Tibial nerve (tissue), 4 donors: ENCODE measurements around the gene CCDC27. TPM values are rescaled to one million over a fixed set of nuclear protein-coding genes. Genes with fewer than 3 reads are reported as not detected.
A peak's percentile ranks its signal among the peaks of the same experiment; 100 is the strongest.

Experiments
- DNase-seq, 2 donors: peaks; one replicate each; pipeline ENCODE4 v3.0.0-alpha.2; 2019; ENCODE audit warnings: low spot score in 2 of 2
- H3K27ac ChIP-seq, 4 donors: fragments of 200-600 bp; sonication (generic) in 3 of 4; one replicate each; pipeline ENCODE4 v1.5.1; 2017 to 2019; ENCODE audit warnings: mild to moderate bottlenecking in 1 of 4
- H3K27me3 ChIP-seq, 2 donors: fragments of 200-600 bp; sonication (generic) in 1 of 2; one replicate each; pipeline versions ENCODE4 v1.5.1 to v1.6.0; 2017 to 2019
- H3K36me3 ChIP-seq, 3 donors: fragments of 200-600 bp; sonication (generic); one replicate each; pipeline ENCODE4 v1.5.1; 2018 to 2019
- H3K4me1 ChIP-seq, 4 donors: fragments of 200-600 bp; sonication (generic) in 3 of 4; one replicate each; pipeline ENCODE4 v1.5.1; 2017 to 2019
- H3K4me3 ChIP-seq, 4 donors: fragments of 200-600 bp; sonication (generic) in 3 of 4; one replicate each; pipeline ENCODE4 v1.5.1; 2017 to 2019; ENCODE audit warnings: mild to moderate bottlenecking in 1 of 4, moderate library complexity in 1 of 4
- H3K9me3 ChIP-seq, 4 donors: fragments of 200-600 bp; sonication (generic) in 3 of 4; one replicate each; pipeline ENCODE4 v1.5.1; 2017 to 2019
- EP300 ChIP-seq, 2 donors: sonication (generic); formaldehyde crosslinking; IDR thresholded peaks; one replicate each; pipeline ENCODE4 v1.6.1; 2017; ENCODE audit warnings: antibody characterized with exemption in 2 of 2, mild to moderate bottlenecking in 1 of 2
- POLR2A ChIP-seq, 2 donors: fragments of 450-650 bp; IDR thresholded peaks; one replicate each; pipeline ENCODE4 v1.6.1; 2017; ENCODE audit warnings: antibody characterized with exemption in 2 of 2, mild to moderate bottlenecking in 2 of 2, moderate library complexity in 2 of 2
- WGBS, 2 donors: methylation state at CpG; one replicate each; pipeline ENCODE4 v1.1.5; 2018; 5-methylcytosine and 5-hydroxymethylcytosine counted together
- total RNA-seq, 4 donors: library from RNA; depleted of rRNA; stranded (reverse); fragments of >200 nt; gene quantifications; one replicate each; pipeline ENCODE4 v1.1.0, GENCODE V29; 2016
- TF ChIP-seq, protein P1 (sequence below), 5 experiments: fragments of 200-600 bp in 3 of 5; fragments of 450-650 bp in 2 of 5; sonication (generic) in 3 of 5; IDR thresholded peaks; one replicate each; pipeline ENCODE4 v1.5.1; 2016 to 2019; ENCODE audit warnings: antibody characterized with exemption in 5 of 5, mild to moderate bottlenecking in 3 of 5, moderate library complexity in 2 of 5

The CCDC27 gene
- total RNA-seq, 4 donors from 2014 or later, result not detected

DNA sequence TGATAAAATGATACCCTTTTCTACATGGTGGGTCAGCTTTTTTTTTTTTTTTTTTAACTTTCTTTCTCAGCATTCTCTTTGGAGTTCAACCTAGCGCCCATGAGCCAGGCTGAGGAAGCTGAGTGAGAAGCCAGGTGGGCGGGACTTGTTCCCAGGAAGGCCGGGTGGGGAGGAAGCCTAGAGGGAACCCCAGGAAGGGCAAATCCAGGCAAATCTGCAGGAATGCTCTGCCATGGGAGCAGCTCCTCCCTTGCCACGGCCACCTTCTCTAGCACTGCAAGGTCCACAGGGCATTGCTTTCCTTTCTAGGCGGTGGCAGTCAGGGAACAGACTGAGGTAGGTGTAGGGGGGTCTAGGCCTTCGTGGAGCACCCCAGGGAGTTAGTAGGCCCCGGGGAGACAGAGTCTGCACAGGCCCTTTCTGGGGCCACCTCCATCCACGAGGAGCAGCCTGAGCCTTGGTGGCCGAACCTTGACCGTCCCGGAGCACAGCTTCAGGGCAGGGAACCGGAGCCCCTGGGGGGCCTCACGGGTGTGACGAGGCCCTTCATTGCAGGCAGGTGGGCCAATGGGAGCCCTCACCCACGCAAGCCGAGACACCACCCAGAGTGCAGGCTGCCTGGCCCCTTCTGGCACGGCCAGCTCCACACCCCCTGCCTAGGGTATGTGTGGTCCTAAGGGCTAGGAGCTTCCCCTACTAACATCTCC, 18.2 kb upstream of the CCDC27 start:
- peaks cover 0 to 32% of the 10 kb centered on the region in 2 donors for H3K27me3 ChIP-seq
- DNase-seq, result no peak
- peaks cover 0 to 49% (median 0%) of the 10 kb centered on the region in 3 donors for H3K36me3 ChIP-seq
- H3K9me3 ChIP-seq, result no peaks in the 10 kb centered on the region
- H3K4me1 ChIP-seq, result peaks cover 0 to 22% (median 0%) of the 10 kb centered on the region in 4 donors
- H3K4me3 ChIP-seq, result no peak overlapping the region
- H3K27ac ChIP-seq, result no peak overlapping the region
- no peak for TF ChIP-seq EP300 (IDR thresholded peaks at IDR 0.05)
- WGBS, 2 donors, result 78 to 82% methylated on average over 14 to 16 of the region's 17 CpGs

DNA sequence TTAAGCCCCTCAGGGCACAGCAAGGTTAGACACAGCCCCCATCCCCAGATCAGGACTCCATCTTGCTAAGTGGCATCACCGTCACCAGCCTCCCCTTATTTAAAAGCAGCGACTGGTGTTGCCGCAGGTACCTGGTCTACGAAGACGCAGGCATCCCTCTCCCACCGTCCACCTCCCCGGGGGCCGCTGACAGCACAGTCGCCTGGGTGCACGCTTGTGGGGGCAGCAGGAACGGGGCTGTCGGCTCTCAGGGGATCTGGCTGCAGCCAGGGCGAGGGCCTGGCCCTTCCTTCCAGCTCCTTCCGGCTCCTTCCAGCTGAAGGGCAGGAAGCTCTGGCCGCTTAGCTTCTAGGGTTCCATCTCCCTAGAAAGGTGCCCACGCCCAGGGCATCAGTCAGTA, 17.6 kb upstream of the CCDC27 start:
- no peak overlapping the region for H3K4me3 ChIP-seq
- peaks cover 0 to 26% of the 10 kb centered on the region in 2 donors for H3K27me3 ChIP-seq
- H3K27ac ChIP-seq, result no peak overlapping the region
- DNase-seq, result no peak
- H3K36me3 ChIP-seq, result peaks cover 0 to 53% (median 0%) of the 10 kb centered on the region in 3 donors
- H3K4me1 ChIP-seq, result peaks cover 0 to 22% (median 0%) of the 10 kb centered on the region in 4 donors
- no peaks in the 10 kb centered on the region for H3K9me3 ChIP-seq
- 90 to 91% methylated on average over 15 to 16 of the region's 16 CpGs for WGBS, 2 donors
- TF ChIP-seq, protein P1, sequence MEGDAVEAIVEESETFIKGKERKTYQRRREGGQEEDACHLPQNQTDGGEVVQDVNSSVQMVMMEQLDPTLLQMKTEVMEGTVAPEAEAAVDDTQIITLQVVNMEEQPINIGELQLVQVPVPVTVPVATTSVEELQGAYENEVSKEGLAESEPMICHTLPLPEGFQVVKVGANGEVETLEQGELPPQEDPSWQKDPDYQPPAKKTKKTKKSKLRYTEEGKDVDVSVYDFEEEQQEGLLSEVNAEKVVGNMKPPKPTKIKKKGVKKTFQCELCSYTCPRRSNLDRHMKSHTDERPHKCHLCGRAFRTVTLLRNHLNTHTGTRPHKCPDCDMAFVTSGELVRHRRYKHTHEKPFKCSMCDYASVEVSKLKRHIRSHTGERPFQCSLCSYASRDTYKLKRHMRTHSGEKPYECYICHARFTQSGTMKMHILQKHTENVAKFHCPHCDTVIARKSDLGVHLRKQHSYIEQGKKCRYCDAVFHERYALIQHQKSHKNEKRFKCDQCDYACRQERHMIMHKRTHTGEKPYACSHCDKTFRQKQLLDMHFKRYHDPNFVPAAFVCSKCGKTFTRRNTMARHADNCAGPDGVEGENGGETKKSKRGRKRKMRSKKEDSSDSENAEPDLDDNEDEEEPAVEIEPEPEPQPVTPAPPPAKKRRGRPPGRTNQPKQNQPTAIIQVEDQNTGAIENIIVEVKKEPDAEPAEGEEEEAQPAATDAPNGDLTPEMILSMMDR (IDR thresholded peaks at IDR 0.05), result no peak
- TF ChIP-seq POLR2A (IDR thresholded peaks at IDR 0.05) (no peak), EP300 (IDR thresholded peaks at IDR 0.05) (no peak)

DNA sequence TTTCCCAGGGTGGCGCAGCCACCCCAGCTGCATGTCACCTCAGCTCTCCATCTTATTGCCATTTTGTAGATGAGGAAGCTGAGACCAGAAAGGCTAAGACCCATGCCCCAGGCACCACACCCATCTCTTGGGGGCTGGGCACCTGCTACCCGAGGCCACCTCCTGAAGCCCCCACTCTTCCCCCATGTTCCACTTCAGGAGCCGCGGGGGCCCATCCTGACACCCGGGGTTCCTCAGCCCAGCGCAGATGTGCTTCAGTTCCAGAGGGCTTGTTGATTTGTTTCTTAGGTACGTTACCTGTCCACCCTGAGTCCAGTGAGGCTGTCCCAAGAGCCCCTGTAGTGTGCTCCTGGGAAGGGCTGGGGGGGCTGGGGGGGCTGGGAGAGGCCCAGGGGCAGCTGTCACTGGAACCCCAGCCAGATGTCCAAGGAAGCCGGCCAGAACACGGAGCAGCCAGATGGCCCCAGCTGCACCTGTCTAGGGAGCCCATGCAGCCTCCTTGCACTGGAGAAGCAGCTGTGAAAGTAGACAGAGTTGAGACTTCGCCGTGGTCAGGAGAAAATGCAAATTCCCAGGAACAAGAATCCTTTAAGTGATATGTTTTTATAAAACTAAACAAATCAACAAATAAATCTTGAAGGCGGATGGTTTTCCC, 17.1 kb upstream of the CCDC27 start:
- H3K4me3 ChIP-seq, result no peak overlapping the region
- peak overlapping the region in 1 of 4 donors; percentile 46 for H3K27ac ChIP-seq
- DNase-seq, result no peak
- no peak for TF ChIP-seq EP300 (IDR thresholded peaks at IDR 0.05)
- TF ChIP-seq POLR2A (IDR thresholded peaks at IDR 0.05), result no peak
- TF ChIP-seq, protein P1 (IDR thresholded peaks at IDR 0.05), result no peak
- no peaks in the 10 kb centered on the region for H3K9me3 ChIP-seq
- H3K36me3 ChIP-seq, result peaks cover 0 to 59% (median 0%) of the 10 kb centered on the region in 3 donors
- H3K27me3 ChIP-seq, result peaks cover 0 to 20% of the 10 kb centered on the region in 2 donors
- H3K4me1 ChIP-seq, result peaks cover 0 to 22% (median 0%) of the 10 kb centered on the region in 4 donors
- WGBS, 2 donors, result 80 to 82% methylated on average over 12 of the region's 12 CpGs

DNA sequence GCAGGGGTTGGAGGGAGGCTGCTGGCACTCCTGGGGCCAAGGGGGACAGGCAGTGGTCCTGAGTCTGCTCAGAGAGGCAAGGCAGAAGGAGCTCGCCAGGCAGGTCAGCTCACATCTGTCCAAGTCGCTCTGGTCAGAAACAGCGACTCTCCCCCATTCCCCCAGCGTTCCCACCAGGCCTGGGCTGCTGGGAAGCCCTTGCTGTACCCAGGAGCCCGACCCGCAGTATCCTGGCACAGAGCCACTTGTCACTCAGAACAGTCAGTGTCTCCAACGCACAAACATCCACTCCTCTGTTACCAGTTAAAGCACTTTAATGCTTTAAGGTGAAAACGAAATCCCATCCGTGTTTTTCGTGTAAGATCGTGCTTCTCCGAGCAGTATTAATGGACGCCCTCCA, 16.6 kb upstream of the CCDC27 start:
- peak overlapping the region in 1 of 4 donors; percentile 46 for H3K27ac ChIP-seq
- H3K4me3 ChIP-seq, result no peak overlapping the region
- TF ChIP-seq POLR2A (IDR thresholded peaks at IDR 0.05), result no peak
- TF ChIP-seq, protein P1 (IDR thresholded peaks at IDR 0.05), result no peak
- no peak for TF ChIP-seq EP300 (IDR thresholded peaks at IDR 0.05)
- 61 to 69% methylated on average over 11 to 13 of the region's 13 CpGs for WGBS, 2 donors
- peaks cover 0 to 22% (median 0%) of the 10 kb centered on the region in 4 donors for H3K4me1 ChIP-seq
- peaks cover 0 to 64% (median 0%) of the 10 kb centered on the region in 3 donors for H3K36me3 ChIP-seq
- DNase-seq, result no peak
- H3K9me3 ChIP-seq, result no peaks in the 10 kb centered on the region
- H3K27me3 ChIP-seq, result peaks cover 0 to 16% of the 10 kb centered on the region in 2 donors

DNA sequence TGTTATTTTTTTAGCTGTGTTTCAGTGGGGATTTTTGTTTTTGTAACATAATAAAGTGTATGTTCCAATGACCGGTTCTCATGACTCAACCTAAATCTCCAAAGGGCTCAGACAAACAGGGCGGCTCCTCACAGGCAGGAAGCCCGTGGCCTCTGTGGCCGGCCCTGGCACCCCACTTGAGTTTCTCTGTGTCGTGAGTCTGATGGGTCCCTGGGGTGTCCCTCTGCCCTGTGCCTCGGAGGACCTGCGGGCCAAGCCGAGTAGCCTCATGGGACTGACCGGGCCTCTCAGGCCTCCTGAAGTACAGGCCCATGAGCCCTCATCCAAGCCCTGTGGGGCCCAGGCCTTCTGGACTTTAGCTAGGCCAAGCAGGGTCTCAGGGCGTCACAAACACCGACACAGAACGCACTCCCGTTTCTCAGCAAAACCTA, 16.1 kb upstream of the CCDC27 start:
- Histone ChIP-seq H3K4me1 (peaks cover 0 to 18% (median 0%) of the 10 kb centered on the region in 4 donors), H3K27ac (peak overlapping the region in 2 of 4 donors; percentile 33 to 46), H3K9me3 (no peaks in the 10 kb centered on the region), H3K36me3 (peaks cover 0 to 69% (median 0%) of the 10 kb centered on the region in 3 donors), H3K4me3 (no peak overlapping the region), H3K27me3 (peaks cover 0 to 11% of the 10 kb centered on the region in 2 donors)
- TF ChIP-seq EP300 (IDR thresholded peaks at IDR 0.05), result no peak
- no peak for TF ChIP-seq POLR2A (IDR thresholded peaks at IDR 0.05)
- TF ChIP-seq, protein P1 (IDR thresholded peaks at IDR 0.05), result no peak
- no peak for DNase-seq
- 73 to 75% methylated on average over 13 of the region's 13 CpGs for WGBS, 2 donors
